A549 (cell line): ENCODE measurements around the gene PPP1R3C. TPM values are rescaled to one million over a fixed set of nuclear protein-coding genes. Genes with fewer than 3 reads are reported as not detected.

Experiments used
- ATAC-seq, 2 experiments: fragments of 200-7000 bp in 1 of 2; fragments of >200 bp in 1 of 2; cut with Nextera tagmentation in 1 of 2; cut with Tn5 transposase in 1 of 2; 3 replicates each; pipeline versions ENCODE4 v1.8.0 to v1.9.1; 2018 to 2020; ENCODE audit warnings: mild to moderate bottlenecking in 1 of 2, moderate library complexity in 1 of 2
- CTCF ChIA-PET: fragments of 300-600 bp; sonication (Branson Sonifier 250); formaldehyde crosslinking; extraction: SDS; loops from one replicate; lab custom pipeline; 2021; ENCODE audit warnings: antibody characterized with exemption, inconsistent platforms; lab: Yijun Ruan, JAX
- POLR2A ChIA-PET: fragments of 350-600 bp; formaldehyde crosslinking; extraction: SDS; loops from one replicate; lab custom pipeline; 2021; ENCODE audit warnings: antibody characterized with exemption, inconsistent platforms; lab: Yijun Ruan, JAX
- DNase-seq, 2 experiments: peaks; one replicate each; pipeline versions ENCODE4 v3.0.0 to v3.0.0-alpha.2; 2011 to 2016; ENCODE audit warnings: low read depth in 1 of 2, low spot score in 1 of 2
- FAIRE-seq: peaks from 2 replicates; lab custom pipeline; 2011; peaks lifted over from hg19 to GRCh38; lab: Jason Lieb, UNC
- H3K27ac ChIP-seq, 2 experiments: fragments of >200 bp; sonication (Bioruptor Twin); formaldehyde crosslinking; 3 replicates each; pipeline ENCODE4 v1.5.1; 2016 to 2017
- H3K4me1 ChIP-seq: fragments of >200 bp; sonication (Bioruptor Twin); formaldehyde crosslinking; 3 replicates; pipeline ENCODE4 v1.6.1; 2016
- H3K4me2 ChIP-seq: fragments of >200 bp; sonication (Bioruptor Twin); formaldehyde crosslinking; 3 replicates; pipeline ENCODE4 v1.6.1; 2016
- H3K4me3 ChIP-seq: fragments of >200 bp; sonication (Bioruptor Twin); formaldehyde crosslinking; 3 replicates; pipeline ENCODE4 v1.5.1; 2016
- H3K9me3 ChIP-seq: fragments of >200 bp; sonication (Bioruptor Twin); formaldehyde crosslinking; 3 replicates; pipeline ENCODE4 v1.6.1; 2016
- BHLHE40 ChIP-seq: IDR thresholded peaks from 2 replicates; pipeline ENCODE4 v1.6.1; 2012; ENCODE audit warnings: low read depth, low read length, inconsistent platforms
- CTCF ChIP-seq: fragments of >200 bp; sonication (Bioruptor Twin); formaldehyde crosslinking; IDR thresholded peaks from 3 replicates; pipeline ENCODE4 v1.5.1; 2016
- EHF ChIP-seq: fragments of 250-450 bp; sonication (Bioruptor Pico); IDR thresholded peaks from 2 replicates; pipeline ENCODE4 v1.5.0; 2020; ENCODE audit warnings: mild to moderate bottlenecking
- ELK1 ChIP-seq: fragments of 150-350 bp; IDR thresholded peaks from 2 replicates; pipeline ENCODE4 v1.6.1; 2014; ENCODE audit warnings: low read depth, mild to moderate bottlenecking, low read length
- FOSB ChIP-seq: fragments of 250-450 bp; sonication (Bioruptor Pico); IDR thresholded peaks from 2 replicates; pipeline ENCODE4 v1.5.0; 2020; ENCODE audit warnings: mild to moderate bottlenecking, moderate library complexity
- FOSL2 ChIP-seq, 2 experiments: fragments of 450-650 bp in 1 of 2; fragments of >200 bp in 1 of 2; sonication (Bioruptor Twin) in 1 of 2; formaldehyde crosslinking; IDR thresholded peaks; 2 replicates each; pipeline versions ENCODE4 v1.5.0 to v1.6.1; 2016 to 2020; ENCODE audit warnings: mild to moderate bottlenecking in 1 of 2, moderate library complexity in 1 of 2
- FOXS1 ChIP-seq: fragments of 250-450 bp; sonication (Bioruptor Pico); IDR thresholded peaks from 2 replicates; pipeline ENCODE4 v1.5.0; 2020; ENCODE audit warnings: mild to moderate bottlenecking, moderate library complexity
- HDAC2 ChIP-seq: fragments of 200-600 bp; sonication (generic); IDR thresholded peaks from 2 replicates; pipeline ENCODE4 v1.6.1; 2016
- HEYL ChIP-seq: fragments of 250-450 bp; sonication (Bioruptor Pico); IDR thresholded peaks from 2 replicates; pipeline ENCODE4 v1.8.0; 2021; ENCODE audit warnings: mild to moderate bottlenecking, moderate library complexity
- HOXB13 ChIP-seq: fragments of 250-450 bp; sonication (Bioruptor Pico); IDR thresholded peaks from 2 replicates; pipeline ENCODE4 v1.5.0; 2020; ENCODE audit warnings: low read depth, mild to moderate bottlenecking, moderate library complexity
- HOXB5 ChIP-seq: fragments of 250-450 bp; sonication (Bioruptor Pico); IDR thresholded peaks from 2 replicates; pipeline ENCODE4 v1.5.0; 2020; ENCODE audit warnings: mild to moderate bottlenecking, moderate library complexity
- JUN ChIP-seq, 2 experiments: fragments of >200 bp; sonication (Bioruptor Twin); formaldehyde crosslinking; IDR thresholded peaks; 2 replicates in 1 of 2; 3 replicates in 1 of 2; pipeline ENCODE4 v1.6.1; 2016 to 2017
- KDM1A ChIP-seq: fragments of 200-600 bp; sonication (generic); IDR thresholded peaks from 2 replicates; pipeline ENCODE4 v1.6.1; 2016; ENCODE audit warnings: low read depth, mild to moderate bottlenecking
- MYC ChIP-seq: IDR thresholded peaks from 2 replicates; pipeline ENCODE4 v1.6.1; 2012; ENCODE audit warnings: mild to moderate bottlenecking, inconsistent platforms, low read length, improper control_type of control experiment, borderline replicate concordance
- NFE2L2 ChIP-seq: fragments of 150-350 bp; conservative IDR thresholded peaks from 2 replicates; pipeline ENCODE4 v1.6.1; 2014; ENCODE audit warnings: low read length
- NPAS2 ChIP-seq: fragments of 250-450 bp; sonication (Bioruptor Pico); IDR thresholded peaks from 2 replicates; pipeline ENCODE4 v1.8.0; 2022; ENCODE audit warnings: mild to moderate bottlenecking, moderate library complexity, borderline replicate concordance
- PHF8 ChIP-seq: fragments of 200-600 bp; sonication (generic); IDR thresholded peaks from 2 replicates; pipeline ENCODE4 v1.6.1; 2016; ENCODE audit warnings: low read depth, mild to moderate bottlenecking, antibody characterized with exemption, moderate library complexity, borderline replicate concordance
- POLR2A ChIP-seq: IDR thresholded peaks from 2 replicates; pipeline ENCODE4 v1.6.1; 2012; ENCODE audit warnings: mild to moderate bottlenecking, low read length
- POLR2AphosphoS2 ChIP-seq: conservative IDR thresholded peaks from 2 replicates; pipeline ENCODE4 v1.6.1; 2012; ENCODE audit warnings: low read length, improper control_type of control experiment, inconsistent platforms
- RCOR1 ChIP-seq: fragments of 150-350 bp; IDR thresholded peaks from 2 replicates; pipeline ENCODE4 v1.6.1; 2014; ENCODE audit warnings: antibody characterized with exemption, low read length, low read depth
- SREBF2 ChIP-seq: fragments of 450-650 bp; IDR thresholded peaks from 2 replicates; pipeline ENCODE4 v1.6.1; 2014; ENCODE audit warnings: mild to moderate bottlenecking, moderate library complexity
- TFCP2L1 ChIP-seq: fragments of 250-450 bp; sonication (Bioruptor Pico); IDR thresholded peaks from 2 replicates; pipeline ENCODE4 v1.5.0; 2021; ENCODE audit warnings: mild to moderate bottlenecking
- TP53 ChIP-seq: fragments of 250-450 bp; sonication (Bioruptor Pico); IDR thresholded peaks from 2 replicates; pipeline ENCODE4 v1.5.0; 2021; ENCODE audit warnings: mild to moderate bottlenecking, moderate library complexity
- ZFP36 ChIP-seq: fragments of 450-650 bp; IDR thresholded peaks from 2 replicates; pipeline ENCODE4 v1.6.1; 2014; ENCODE audit warnings: borderline replicate concordance; ENCODE audit not compliant: partially characterized antibody
- ZNF302 ChIP-seq: fragments of 250-450 bp; sonication (Bioruptor Pico); IDR thresholded peaks from 2 replicates; pipeline ENCODE4 v1.9.0; 2021; ENCODE audit warnings: inconsistent platforms, mild to moderate bottlenecking, moderate library complexity
- WGBS: methylation state at CpG from one replicate; pipeline ENCODE4 v1.1.6; 2017; ENCODE audit errors: missing lambda C conversion rate; 5-methylcytosine and 5-hydroxymethylcytosine counted together
- polyA plus RNA-seq, 4 experiments: library from polyadenylated mRNA; depleted of rRNA in 3 of 4; stranded (reverse); fragments of >200 nt; fragmentation: RNase III in 1 of 4; extraction: RNeasy Plus Mini Kit Qiagen cat#74134 plus additional on column Dnase treatment in 1 of 4; gene quantifications; 2 replicates in 3 of 4; 3 replicates in 1 of 4; pipeline ENCODE4 v1.2.3, GENCODE V29; 2011 to 2017

The PPP1R3C gene
- polyA plus RNA-seq, 2 of the 4 experiments (the other 2 are of a cell fraction) = 10.5 to 20.0 TPM

GRCh38 chr10:91610444-91610843 lies 22.4 kb downstream of the PPP1R3C start:
- ATAC-seq (no peak), DNase-seq (no peak), FAIRE-seq (no peak)
- ChIA-PET POLR2A (interaction anchor here (1.9 kb wide), 1 partner anchor 23 kb away, joined by 6 read pairs; the partner anchor contains the start of gene PPP1R3C), CTCF (interaction anchor here (0.8 to 6.2 kb wide), 4 partner anchors 12 to 23 kb away, joined by 3 to 38 read pairs (median 4); partner anchors contain the start of gene PPP1R3C)
- no peak overlapping the region for H3K4me2 ChIP-seq
- TF ChIP-seq HOXB13 (CRISPR knock-in tag) (no peak), FOXS1 (no peak), KDM1A (no peak), MYC (no peak), JUN (IDR thresholded peaks at IDR 0.05) (no peak), HEYL (CRISPR knock-in tag) (no peak), HOXB5 (no peak), POLR2AphosphoS2 (no peak), TP53 (CRISPR knock-in tag) (no peak), SREBF2 (no peak), FOSB (CRISPR knock-in tag) (no peak), ZFP36 (no peak), NFE2L2 (no peak), RCOR1 (no peak), POLR2A (no peak), CTCF (no peak), NPAS2 (CRISPR knock-in tag) (no peak), HDAC2 (no peak)
- WGBS = 61% methylated on average over 4 of the region's 4 CpGs
- H3K4me1 ChIP-seq = peaks cover 56% of the 10 kb centered on the region
- H3K27ac ChIP-seq = peak overlapping the region; percentile 35 to 73; a peak in 4 of 6 replicates
- H3K9me3 ChIP-seq = peaks cover 7% of the 10 kb centered on the region; the same call in 2 of the 3 replicates
- no peak overlapping the region for H3K4me3 ChIP-seq

GRCh38 chr10:91607646-91608403 lies 25.0 kb downstream of the PPP1R3C start:
- no peak for FAIRE-seq
- CTCF ChIA-PET = interaction anchor here (1.1 kb wide), 1 partner anchor 115 kb away, joined by 4 read pairs; no protein-coding TSS in a partner anchor

More at GRCh38 chr10:91607646-91608403, 25.0 kb downstream of the PPP1R3C start:
- no peak for ATAC-seq
- Histone ChIP-seq H3K4me3 (no peak overlapping the region), H3K4me1 (peaks cover 63% of the 10 kb centered on the region), H3K9me3 (peaks cover 10% of the 10 kb centered on the region; the same call in 1 of the 3 replicates), H3K4me2 (peak overlapping the region; percentile 59; the same call in 1 of the 3 replicates), H3K27ac (peak overlapping the region; percentile 82 to 87)
- WGBS = 68% methylated on average over 5 of the region's 5 CpGs
- no peak for DNase-seq
- TF ChIP-seq ZNF302 (CRISPR knock-in tag) = no peak
- TF ChIP-seq EHF = no peak
- TF ChIP-seq BHLHE40 = no peak
- TF ChIP-seq JUN (IDR thresholded peaks at IDR 0.05) = no peak
- TF ChIP-seq FOSL2 (IDR thresholded peaks at IDR 0.05) = no peak
- no peak for TF ChIP-seq FOSL2 (CRISPR knock-in tag; IDR thresholded peaks at IDR 0.05)
- TF ChIP-seq PHF8 = no peak
- no peak for TF ChIP-seq ELK1
- TF ChIP-seq TFCP2L1 = no peak
- TF ChIP-seq HOXB5 = no peak
- POLR2A ChIA-PET = interaction anchor here (1.4 kb wide), 1 partner anchor 25 kb away, joined by 7 read pairs; the partner anchor contains the start of gene PPP1R3C
